Progenitor cell of endocrine pancreas (in vitro differentiated cells): ENCODE data around the gene GUSB. TPM values are rescaled to one million over a fixed set of nuclear protein-coding genes. Genes with fewer than 3 reads are reported as not detected.

Experiments
- DNase-seq: peaks from one replicate; pipeline ENCODE4 v3.0.0; 2021; ENCODE audit warnings: low spot score; ENCODE audit not compliant: unreplicated experiment
- H3K27ac Mint-ChIP-seq: 2 replicates; pipeline ENCODE4 v1.8.0; 2021; ENCODE audit warnings: mild to moderate bottlenecking, moderate library complexity, mixed read lengths
- H3K27me3 Mint-ChIP-seq: 2 replicates; pipeline ENCODE4 v1.8.0; 2021; ENCODE audit warnings: mixed read lengths
- H3K36me3 Mint-ChIP-seq: 2 replicates; pipeline ENCODE4 v1.8.0; 2022; ENCODE audit warnings: mixed read lengths; ENCODE audit not compliant: insufficient read depth
- H3K4me1 Mint-ChIP-seq: 2 replicates; pipeline ENCODE4 v1.8.0; 2021; ENCODE audit warnings: low read depth, mixed read lengths
- H3K4me3 Mint-ChIP-seq: 2 replicates; pipeline ENCODE4 v1.8.0; 2021; ENCODE audit warnings: low read depth, mild to moderate bottlenecking, moderate library complexity, mixed read lengths
- H3K9me3 Mint-ChIP-seq: 2 replicates; pipeline ENCODE4 v1.8.0; 2021; ENCODE audit warnings: low read depth, mixed read lengths
- CTCF ChIP-seq: fragments of 200-600 bp; sonication (generic); IDR thresholded peaks from one replicate; pipeline ENCODE4 v1.5.0; 2021; ENCODE audit warnings: antibody characterized with exemption, mild to moderate bottlenecking; ENCODE audit not compliant: unreplicated experiment
- total RNA-seq: library from RNA; stranded (reverse); gene quantifications from 2 replicates; pipeline ENCODE4 v1.2.1, GENCODE V29; 2021

Gene GUSB
- total RNA-seq, 1 donor from 2014 or later, result 53.9 TPM

GRCh38 chr7:65927489-65928448 lies 54.2 kb downstream of the GUSB start:
- Mint-ChIP-seq H3K36me3 (peaks cover 2% of the 10 kb centered on the region), H3K4me1 (peaks cover 43% of the 10 kb centered on the region), H3K4me3 (peak overlapping the region; percentile 1), H3K9me3 (no peaks in the 10 kb centered on the region), H3K27ac (peak overlapping the region; percentile 91), H3K27me3 (no peaks in the 10 kb centered on the region)
- TF ChIP-seq CTCF, result no peak
- DNase-seq, result peak; percentile 13

GRCh38 chr7:65926588-65926987 lies 55.4 kb downstream of the GUSB start:
- H3K36me3 Mint-ChIP-seq, result peaks cover 2% of the 10 kb centered on the region
- H3K27ac Mint-ChIP-seq, result no peak overlapping the region
- no peaks in the 10 kb centered on the region for H3K9me3 Mint-ChIP-seq
- no peak for DNase-seq
- no peak for TF ChIP-seq CTCF
- H3K4me1 Mint-ChIP-seq, result peaks cover 39% of the 10 kb centered on the region
- H3K27me3 Mint-ChIP-seq, result no peaks in the 10 kb centered on the region
- H3K4me3 Mint-ChIP-seq, result no peak overlapping the region

- peaks cover 29% of the 10 kb centered on the region for H3K4me1 Mint-ChIP-seq
- DNase-seq, result no peak
- H3K36me3 Mint-ChIP-seq, result peaks cover 8% of the 10 kb centered on the region
- TF ChIP-seq CTCF, result no peak
- no peak overlapping the region for H3K4me3 Mint-ChIP-seq
- no peak overlapping the region for H3K27ac Mint-ChIP-seq
- H3K27me3 Mint-ChIP-seq, result no peaks in the 10 kb centered on the region
- H3K9me3 Mint-ChIP-seq, result peaks cover 4% of the 10 kb centered on the region
These were observed 57.0 kb downstream of the GUSB start for GRCh38 chr7:65925040-65925439.

GRCh38 chr7:65924193-65924592 lies 57.8 kb downstream of the GUSB start:
- H3K4me3 Mint-ChIP-seq, result no peak overlapping the region

GRCh38 chr7:65923316-65923715 lies 58.7 kb downstream of the GUSB start:
- peaks cover 12% of the 10 kb centered on the region for H3K36me3 Mint-ChIP-seq
- no peak overlapping the region for H3K4me3 Mint-ChIP-seq
- peaks cover 25% of the 10 kb centered on the region for H3K4me1 Mint-ChIP-seq
- DNase-seq, result no peak
- H3K27me3 Mint-ChIP-seq, result no peaks in the 10 kb centered on the region
- TF ChIP-seq CTCF, result no peak
- H3K27ac Mint-ChIP-seq, result no peak overlapping the region
- peaks cover 6% of the 10 kb centered on the region for H3K9me3 Mint-ChIP-seq

More at GRCh38 chr7:65924193-65924592, 57.8 kb downstream of the GUSB start:
- no peak for TF ChIP-seq CTCF
- Mint-ChIP-seq H3K9me3 (peaks cover 6% of the 10 kb centered on the region), H3K27ac (no peak overlapping the region), H3K27me3 (no peaks in the 10 kb centered on the region), H3K36me3 (peaks cover 10% of the 10 kb centered on the region), H3K4me1 (peaks cover 27% of the 10 kb centered on the region)
- DNase-seq, result no peak
